Stomach (tissue), 4 donors: Measurements from ENCODE around the gene RFX4.

Experiments
- EP300 ChIP-seq: sonication (generic); formaldehyde crosslinking; IDR thresholded peaks from one replicate; pipeline ENCODE4 v1.6.1; 2017; ENCODE audit warnings: antibody characterized with exemption
- POLR2A ChIP-seq, 4 donors: fragments of 450-650 bp; IDR thresholded peaks; one replicate each; pipeline ENCODE4 v1.6.1; 2016; ENCODE audit warnings: antibody characterized with exemption in 4 of 4, control low read depth in 2 of 4, mild to moderate bottlenecking in 1 of 4, moderate library complexity in 1 of 4
- POLR2AphosphoS5 ChIP-seq, 3 donors: sonication (generic); formaldehyde crosslinking; IDR thresholded peaks; one replicate each; pipeline ENCODE4 v1.6.1; 2016; ENCODE audit warnings: antibody characterized with exemption in 3 of 3
- TF ChIP-seq, protein P1 (sequence below), 7 experiments: fragments of 450-650 bp in 4 of 7; fragments of 200-600 bp in 3 of 7; sonication (generic) in 3 of 7; IDR thresholded peaks; one replicate each; pipeline ENCODE4 v1.5.1; 2016 to 2019; ENCODE audit warnings: antibody characterized with exemption in 7 of 7, control low read depth in 2 of 7, mild to moderate bottlenecking in 1 of 7

DNA sequence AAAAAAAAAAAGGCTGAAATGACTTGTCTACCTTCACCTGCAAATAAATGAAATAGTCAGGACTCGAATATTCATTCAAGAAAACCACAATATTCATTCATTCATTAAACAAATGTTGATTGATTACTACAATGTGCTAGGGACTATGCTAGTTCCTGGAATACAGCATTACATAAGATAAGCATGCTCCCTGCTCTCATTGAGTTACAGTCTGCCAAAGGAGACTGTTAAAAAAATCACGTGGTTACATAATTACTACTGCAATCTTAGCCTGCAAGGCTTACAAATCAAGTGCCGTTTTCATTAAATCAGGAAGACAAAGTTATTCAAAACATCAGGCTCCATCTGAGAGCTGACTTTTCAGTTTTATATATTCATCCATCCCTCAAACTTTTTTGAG is 121.3 kb downstream of the RFX4 start:
- TF ChIP-seq, protein P1, sequence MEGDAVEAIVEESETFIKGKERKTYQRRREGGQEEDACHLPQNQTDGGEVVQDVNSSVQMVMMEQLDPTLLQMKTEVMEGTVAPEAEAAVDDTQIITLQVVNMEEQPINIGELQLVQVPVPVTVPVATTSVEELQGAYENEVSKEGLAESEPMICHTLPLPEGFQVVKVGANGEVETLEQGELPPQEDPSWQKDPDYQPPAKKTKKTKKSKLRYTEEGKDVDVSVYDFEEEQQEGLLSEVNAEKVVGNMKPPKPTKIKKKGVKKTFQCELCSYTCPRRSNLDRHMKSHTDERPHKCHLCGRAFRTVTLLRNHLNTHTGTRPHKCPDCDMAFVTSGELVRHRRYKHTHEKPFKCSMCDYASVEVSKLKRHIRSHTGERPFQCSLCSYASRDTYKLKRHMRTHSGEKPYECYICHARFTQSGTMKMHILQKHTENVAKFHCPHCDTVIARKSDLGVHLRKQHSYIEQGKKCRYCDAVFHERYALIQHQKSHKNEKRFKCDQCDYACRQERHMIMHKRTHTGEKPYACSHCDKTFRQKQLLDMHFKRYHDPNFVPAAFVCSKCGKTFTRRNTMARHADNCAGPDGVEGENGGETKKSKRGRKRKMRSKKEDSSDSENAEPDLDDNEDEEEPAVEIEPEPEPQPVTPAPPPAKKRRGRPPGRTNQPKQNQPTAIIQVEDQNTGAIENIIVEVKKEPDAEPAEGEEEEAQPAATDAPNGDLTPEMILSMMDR (IDR thresholded peaks at IDR 0.05): no peak
- TF ChIP-seq POLR2A (IDR thresholded peaks at IDR 0.05) (no peak), POLR2AphosphoS5 (IDR thresholded peaks at IDR 0.05) (no peak), EP300 (no peak)
